HepG2 (cell line): Measurements from ENCODE around the gene DCDC2. TPM values are rescaled to one million over a fixed set of nuclear protein-coding genes. Genes with fewer than 3 reads are reported as not detected.

Experiments
- DPF2 ChIP-seq: sonication (generic); formaldehyde crosslinking; IDR thresholded peaks from 2 replicates; pipeline ENCODE4 v1.4.0; 2020; ENCODE audit warnings: mild to moderate bottlenecking, low read depth, missing genetic modification reagents, borderline replicate concordance
- EEA1 ChIP-seq: sonication (generic); formaldehyde crosslinking; IDR thresholded peaks from 2 replicates; pipeline ENCODE4 v1.5.1; 2020; ENCODE audit warnings: mild to moderate bottlenecking, missing genetic modification reagents, borderline replicate concordance
- HHEX ChIP-seq: IDR thresholded peaks from 2 replicates; pipeline ENCODE4 v1.6.1; 2016; ENCODE audit warnings: control low read depth
- HOXD1 ChIP-seq: sonication (generic); formaldehyde crosslinking; IDR thresholded peaks from 2 replicates; pipeline ENCODE4 v1.5.0; 2020; ENCODE audit warnings: missing genetic modification reagents
- KAT2B ChIP-seq: fragments of 150-350 bp; IDR thresholded peaks from 2 replicates; pipeline ENCODE4 v1.6.1; 2014; ENCODE audit warnings: low read depth, low read length, borderline replicate concordance
- MED8 ChIP-seq: sonication (generic); formaldehyde crosslinking; IDR thresholded peaks from 2 replicates; pipeline ENCODE4 v1.8.1; 2023; ENCODE audit warnings: mild to moderate bottlenecking, missing genetic modification reagents; ENCODE audit not compliant: insufficient replicate concordance
- NFYB ChIP-seq: sonication (generic); formaldehyde crosslinking; IDR thresholded peaks from 2 replicates; pipeline ENCODE4 v1.4.0; 2020; ENCODE audit warnings: missing genetic modification reagents
- NR2F6 ChIP-seq, 2 experiments: IDR thresholded peaks; 2 replicates each; pipeline ENCODE4 v1.6.1; 2016; ENCODE audit warnings: antibody characterized with exemption in 1 of 2, mild to moderate bottlenecking in 1 of 2
- RFX3 ChIP-seq: IDR thresholded peaks from 2 replicates; pipeline ENCODE4 v1.6.1; 2016; ENCODE audit warnings: missing biosample characterization, missing genetic modification reagents
- RORA ChIP-seq: sonication (generic); formaldehyde crosslinking; IDR thresholded peaks from 2 replicates; pipeline ENCODE4 v1.5.0; 2020; ENCODE audit warnings: mild to moderate bottlenecking, missing genetic modification reagents, moderate library complexity
- SMARCE1 ChIP-seq: fragments of 450-650 bp; IDR thresholded peaks from 2 replicates; pipeline ENCODE4 v1.6.1; 2017; ENCODE audit warnings: borderline replicate concordance
- STAG1 ChIP-seq: sonication (generic); formaldehyde crosslinking; IDR thresholded peaks from 2 replicates; pipeline ENCODE4 v1.4.0; 2020; ENCODE audit warnings: missing genetic modification reagents
- XRCC5 ChIP-seq: fragments of 200-400 bp; formaldehyde crosslinking; optimal IDR thresholded peaks from 2 replicates; pipeline ENCODE3; 2017; ENCODE audit warnings: mild to moderate bottlenecking, low read length
- ZMAT3 ChIP-seq: sonication (generic); formaldehyde crosslinking; conservative IDR thresholded peaks from 2 replicates; pipeline ENCODE4 v1.7.0; 2021; ENCODE audit warnings: missing genetic modification reagents
- ZNF282 ChIP-seq: fragments of 450-650 bp; IDR thresholded peaks from 2 replicates; pipeline ENCODE4 v1.6.1; 2018; ENCODE audit not compliant: partially characterized antibody
- ZNF343 ChIP-seq: sonication (generic); formaldehyde crosslinking; IDR thresholded peaks from 2 replicates; pipeline ENCODE4 v1.4.0; 2020; ENCODE audit warnings: mild to moderate bottlenecking, missing genetic modification reagents
- ZNF501 ChIP-seq: sonication (generic); formaldehyde crosslinking; IDR thresholded peaks from 2 replicates; pipeline ENCODE4 v1.5.1; 2020; ENCODE audit warnings: mild to moderate bottlenecking, moderate library complexity, missing genetic modification reagents
- ZNF747 ChIP-seq: sonication (generic); formaldehyde crosslinking; IDR thresholded peaks from 2 replicates; pipeline ENCODE4 v1.8.1; 2023; ENCODE audit warnings: missing genetic modification reagents, mild to moderate bottlenecking, borderline replicate concordance
- ZNF841 ChIP-seq: sonication (generic); formaldehyde crosslinking; IDR thresholded peaks from 2 replicates; pipeline ENCODE4 v1.8.1; 2023; ENCODE audit warnings: missing genetic modification reagents, borderline replicate concordance
- polyA plus RNA-seq, 8 experiments: library from polyadenylated mRNA; depleted of rRNA in 3 of 8; stranded (reverse) in 7 of 8; unstranded in 1 of 8; fragments of >200 nt; fragmentation: Illumina TruSeq in 4 of 8; extraction: Trizol in 4 of 8; gene quantifications; 2 replicates each; pipeline versions ENCODE4 v1.2.1 to v1.2.3, GENCODE V29; 2011 to 2016; ENCODE audit warnings: low read depth in 4 of 8, missing spikeins in 1 of 8, mixed read lengths in 1 of 8; ENCODE audit not compliant: insufficient read depth in 1 of 8
- total RNA-seq, 5 experiments: library from RNA; depleted of rRNA; stranded (reverse); fragments of >200 nt; fragmentation: Illumina TruSeq; extraction: Trizol; gene quantifications; 2 replicates each; pipeline ENCODE4 v1.2.3, GENCODE V29; 2016; ENCODE audit warnings: low read depth in 1 of 5
- TF ChIP-seq, protein P1 (sequence below): IDR thresholded peaks from 2 replicates; pipeline ENCODE4 v1.6.1; 2012; ENCODE audit warnings: low read length, improper control_type of control experiment
- TF ChIP-seq, protein P2 (sequence below): sonication (generic); formaldehyde crosslinking; IDR thresholded peaks from 2 replicates; pipeline ENCODE4 v1.4.0; 2020; ENCODE audit warnings: missing genetic modification reagents
- TF ChIP-seq, protein P3 (sequence below): IDR thresholded peaks from 2 replicates; pipeline ENCODE4 v1.6.1; 2018; ENCODE audit warnings: missing genetic modification reagents

Gene DCDC2
- total and polyA plus RNA-seq, 2 of the 13 experiments (the other 11 are each of a cell fraction or from before 2014, with no cell fraction given), result 9.0 to 36.2 TPM

DNA sequence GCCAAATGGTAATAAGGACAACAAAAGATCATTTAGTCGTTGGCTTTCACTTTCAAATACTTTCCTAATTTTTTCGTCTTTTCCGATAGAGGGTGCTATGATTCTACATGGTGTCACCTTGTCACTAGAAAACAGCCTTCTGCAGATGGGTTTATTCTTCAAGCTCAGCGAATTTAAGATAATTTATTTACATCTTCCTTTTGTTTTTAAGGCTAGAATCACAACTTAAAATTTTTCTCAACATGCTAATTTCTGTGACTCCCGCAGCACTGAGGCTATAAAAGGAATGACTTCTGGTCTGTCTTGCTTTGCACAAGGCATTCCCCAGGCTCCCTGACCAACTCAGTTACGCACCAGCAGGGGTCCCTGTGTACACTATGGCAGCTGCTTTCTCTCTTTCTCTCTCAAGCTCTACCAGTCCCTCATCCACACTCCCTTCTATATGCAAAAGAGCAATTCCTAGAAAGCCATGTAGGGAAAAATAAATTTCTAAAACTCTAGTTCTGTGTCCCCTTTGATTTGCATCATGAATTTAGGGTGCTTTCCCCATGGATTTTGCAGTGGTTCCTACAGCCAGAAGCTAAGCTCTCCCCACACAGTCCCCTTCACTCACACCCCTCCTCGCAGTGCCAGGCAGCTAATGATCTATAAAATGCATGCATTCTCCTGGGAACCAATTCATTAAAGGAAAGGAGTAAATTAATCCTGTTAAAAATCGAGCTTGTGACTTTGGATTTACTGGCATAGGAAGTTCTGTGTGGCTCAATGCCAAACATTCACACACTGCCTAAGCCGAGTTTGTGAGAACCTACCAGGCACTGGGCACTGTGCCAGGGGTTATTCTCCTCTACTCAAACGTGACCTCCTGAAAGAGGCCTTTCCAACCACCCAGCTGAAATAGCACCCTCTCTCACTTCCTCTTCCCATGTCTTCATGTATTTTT is 74.5 kb downstream of the DCDC2 start (continued):
- TF ChIP-seq, protein P1, sequence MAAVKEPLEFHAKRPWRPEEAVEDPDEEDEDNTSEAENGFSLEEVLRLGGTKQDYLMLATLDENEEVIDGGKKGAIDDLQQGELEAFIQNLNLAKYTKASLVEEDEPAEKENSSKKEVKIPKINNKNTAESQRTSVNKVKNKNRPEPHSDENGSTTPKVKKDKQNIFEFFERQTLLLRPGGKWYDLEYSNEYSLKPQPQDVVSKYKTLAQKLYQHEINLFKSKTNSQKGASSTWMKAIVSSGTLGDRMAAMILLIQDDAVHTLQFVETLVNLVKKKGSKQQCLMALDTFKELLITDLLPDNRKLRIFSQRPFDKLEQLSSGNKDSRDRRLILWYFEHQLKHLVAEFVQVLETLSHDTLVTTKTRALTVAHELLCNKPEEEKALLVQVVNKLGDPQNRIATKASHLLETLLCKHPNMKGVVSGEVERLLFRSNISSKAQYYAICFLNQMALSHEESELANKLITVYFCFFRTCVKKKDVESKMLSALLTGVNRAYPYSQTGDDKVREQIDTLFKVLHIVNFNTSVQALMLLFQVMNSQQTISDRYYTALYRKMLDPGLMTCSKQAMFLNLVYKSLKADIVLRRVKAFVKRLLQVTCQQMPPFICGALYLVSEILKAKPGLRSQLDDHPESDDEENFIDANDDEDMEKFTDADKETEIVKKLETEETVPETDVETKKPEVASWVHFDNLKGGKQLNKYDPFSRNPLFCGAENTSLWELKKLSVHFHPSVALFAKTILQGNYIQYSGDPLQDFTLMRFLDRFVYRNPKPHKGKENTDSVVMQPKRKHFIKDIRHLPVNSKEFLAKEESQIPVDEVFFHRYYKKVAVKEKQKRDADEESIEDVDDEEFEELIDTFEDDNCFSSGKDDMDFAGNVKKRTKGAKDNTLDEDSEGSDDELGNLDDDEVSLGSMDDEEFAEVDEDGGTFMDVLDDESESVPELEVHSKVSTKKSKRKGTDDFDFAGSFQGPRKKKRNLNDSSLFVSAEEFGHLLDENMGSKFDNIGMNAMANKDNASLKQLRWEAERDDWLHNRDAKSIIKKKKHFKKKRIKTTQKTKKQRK, result no peak
- TF ChIP-seq ZMAT3 (CRISPR knock-in tag) (peak; percentile 70), ZNF747 (CRISPR knock-in tag) (no peak), EEA1 (CRISPR knock-in tag) (no peak), MED8 (no peak), HHEX (CRISPR knock-in tag) (no peak), NR2F6 (IDR thresholded peaks at IDR 0.05) (peak; percentile 61), NR2F6 (CRISPR knock-in tag; IDR thresholded peaks at IDR 0.05) (peak; percentile 85), XRCC5 (no peak), HOXD1 (CRISPR knock-in tag) (no peak), ZNF841 (CRISPR knock-in tag) (no peak), STAG1 (CRISPR knock-in tag) (peak; percentile 83), RFX3 (CRISPR knock-in tag) (no peak), RORA (0 out of 2 replicates have a peak, but pooled peaks have one; percentile 32), DPF2 (no peak), SMARCE1 (no peak), KAT2B (no peak), ZNF282 (no peak), NFYB (CRISPR knock-in tag) (no peak), ZNF343 (CRISPR knock-in tag) (no peak), ZNF501 (CRISPR knock-in tag) (peak; percentile 64; the same call in 1 of the 2 replicates)
- TF ChIP-seq, protein P2, sequence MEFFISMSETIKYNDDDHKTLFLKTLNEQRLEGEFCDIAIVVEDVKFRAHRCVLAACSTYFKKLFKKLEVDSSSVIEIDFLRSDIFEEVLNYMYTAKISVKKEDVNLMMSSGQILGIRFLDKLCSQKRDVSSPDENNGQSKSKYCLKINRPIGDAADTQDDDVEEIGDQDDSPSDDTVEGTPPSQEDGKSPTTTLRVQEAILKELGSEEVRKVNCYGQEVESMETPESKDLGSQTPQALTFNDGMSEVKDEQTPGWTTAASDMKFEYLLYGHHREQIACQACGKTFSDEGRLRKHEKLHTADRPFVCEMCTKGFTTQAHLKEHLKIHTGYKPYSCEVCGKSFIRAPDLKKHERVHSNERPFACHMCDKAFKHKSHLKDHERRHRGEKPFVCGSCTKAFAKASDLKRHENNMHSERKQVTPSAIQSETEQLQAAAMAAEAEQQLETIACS (CRISPR knock-in tag), result no peak
- TF ChIP-seq, protein P3, sequence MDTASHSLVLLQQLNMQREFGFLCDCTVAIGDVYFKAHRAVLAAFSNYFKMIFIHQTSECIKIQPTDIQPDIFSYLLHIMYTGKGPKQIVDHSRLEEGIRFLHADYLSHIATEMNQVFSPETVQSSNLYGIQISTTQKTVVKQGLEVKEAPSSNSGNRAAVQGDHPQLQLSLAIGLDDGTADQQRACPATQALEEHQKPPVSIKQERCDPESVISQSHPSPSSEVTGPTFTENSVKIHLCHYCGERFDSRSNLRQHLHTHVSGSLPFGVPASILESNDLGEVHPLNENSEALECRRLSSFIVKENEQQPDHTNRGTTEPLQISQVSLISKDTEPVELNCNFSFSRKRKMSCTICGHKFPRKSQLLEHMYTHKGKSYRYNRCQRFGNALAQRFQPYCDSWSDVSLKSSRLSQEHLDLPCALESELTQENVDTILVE (CRISPR knock-in tag), result no peak; the same call in none of the 2 replicates
